DOHH2 (cell line): ENCODE measurements around the gene STRIP1.

Experiments used
- H3F3A ChIP-seq: fragments of 200-600 bp; sonication (generic), shearing (Covaris generic); 2 replicates; pipeline ENCODE4 v1.6.0; 2016; ENCODE audit warnings: antibody characterized with exemption, mild to moderate bottlenecking; ENCODE audit not compliant: control insufficient read depth, insufficient read depth
- H3K27ac ChIP-seq: fragments of 200-600 bp; sonication (generic); 2 replicates; pipeline ENCODE4 v1.5.1; 2014; ENCODE audit warnings: low read depth, mild to moderate bottlenecking, low read length, moderate library complexity
- H3K27me3 ChIP-seq: fragments of 200-600 bp; sonication (generic); 2 replicates; pipeline ENCODE4 v1.6.1; 2014; ENCODE audit warnings: mild to moderate bottlenecking, low read length, mixed read lengths; ENCODE audit not compliant: control insufficient read depth
- H3K36me3 ChIP-seq: fragments of 200-600 bp; sonication (generic); 2 replicates; pipeline ENCODE4 v1.6.1; 2014; ENCODE audit warnings: mild to moderate bottlenecking, low read length, moderate library complexity, mixed read lengths; ENCODE audit not compliant: control insufficient read depth
- H3K4me1 ChIP-seq: fragments of 200-600 bp; sonication (generic); 2 replicates; pipeline ENCODE4 v1.6.1; 2014; ENCODE audit warnings: mild to moderate bottlenecking, low read length, mixed read lengths; ENCODE audit not compliant: control insufficient read depth
- H3K4me2 ChIP-seq: fragments of 200-600 bp; sonication (generic); 2 replicates; pipeline ENCODE4 v1.6.0; 2014; ENCODE audit warnings: mild to moderate bottlenecking, low read length, moderate library complexity
- H3K4me3 ChIP-seq: fragments of 200-600 bp; sonication (generic); 2 replicates; pipeline ENCODE4 v1.5.1; 2014; ENCODE audit warnings: mild to moderate bottlenecking, low read length, mixed read lengths
- H3K79me2 ChIP-seq: fragments of 200-600 bp; sonication (generic); 2 replicates; pipeline ENCODE4 v1.6.1; 2014; ENCODE audit warnings: mild to moderate bottlenecking, low read length, mixed read lengths; ENCODE audit not compliant: control insufficient read depth
- H3K9me2 ChIP-seq: fragments of 200-600 bp; sonication (generic); replicated peaks from 2 replicates; pipeline ENCODE4 v1.6.1; 2014; ENCODE audit warnings: mild to moderate bottlenecking, low read length, mixed read lengths; ENCODE audit not compliant: control insufficient read depth
- H3K9me3 ChIP-seq: fragments of 200-600 bp; sonication (generic); 2 replicates; pipeline ENCODE4 v1.6.1; 2014; ENCODE audit warnings: antibody characterized with exemption, low read length, mixed read lengths; ENCODE audit not compliant: control insufficient read depth, insufficient read depth
- H4K20me1 ChIP-seq: fragments of 200-600 bp; sonication (generic); 2 replicates; pipeline ENCODE4 v1.6.0; 2014; ENCODE audit warnings: low read depth, mild to moderate bottlenecking, antibody characterized with exemption, low read length, moderate library complexity; ENCODE audit not compliant: control insufficient read depth, insufficient read depth
- CTCF ChIP-seq: fragments of 200-600 bp; sonication (generic); IDR thresholded peaks from one replicate; pipeline ENCODE4 v1.5.1; 2014; ENCODE audit warnings: antibody characterized with exemption, mild to moderate bottlenecking, low read depth, low read length; ENCODE audit not compliant: poor library complexity, severe bottlenecking
- EZH2phosphoT487 ChIP-seq: fragments of 200-600 bp; sonication (generic); IDR thresholded peaks from 2 replicates; pipeline ENCODE4 v1.6.1; 2017; ENCODE audit warnings: borderline replicate concordance, mild to moderate bottlenecking, antibody characterized with exemption, low read length, moderate library complexity, mixed read lengths

The STRIP1 gene

GRCh38 chr1:110004583-110004982 lies 29.8 kb upstream of the STRIP1 start:
- Histone ChIP-seq H3F3A (no peaks in the 10 kb centered on the region), H3K79me2 (peaks cover 18% of the 10 kb centered on the region), H3K36me3 (peaks cover 8% of the 10 kb centered on the region), H3K4me1 (peaks cover 24% of the 10 kb centered on the region), H3K4me2 (no peak overlapping the region), H3K9me2 (no peaks in the 10 kb centered on the region), H3K9me3 (no peaks in the 10 kb centered on the region), H3K27ac (no peak overlapping the region), H3K4me3 (no peak overlapping the region), H4K20me1 (peaks cover 4% of the 10 kb centered on the region; the same call in 1 of the 2 replicates), H3K27me3 (no peaks in the 10 kb centered on the region)
- TF ChIP-seq EZH2phosphoT487 (no peak), CTCF (no peak)

GRCh38 chr1:110005971-110006370 lies 28.5 kb upstream of the STRIP1 start:
- Histone ChIP-seq H3K36me3 (peaks cover 22% of the 10 kb centered on the region), H3K9me3 (no peaks in the 10 kb centered on the region), H3K79me2 (peaks cover 18% of the 10 kb centered on the region), H3K4me3 (no peak overlapping the region), H3K4me2 (no peak overlapping the region), H3F3A (no peaks in the 10 kb centered on the region; the same call in 1 of the 2 replicates), H3K27me3 (no peaks in the 10 kb centered on the region), H4K20me1 (peaks cover 4% of the 10 kb centered on the region; the same call in 1 of the 2 replicates), H3K9me2 (no peaks in the 10 kb centered on the region), H3K4me1 (peaks cover 24% of the 10 kb centered on the region), H3K27ac (no peak overlapping the region)
- TF ChIP-seq CTCF = no peak
- TF ChIP-seq EZH2phosphoT487 = no peak

DNA sequence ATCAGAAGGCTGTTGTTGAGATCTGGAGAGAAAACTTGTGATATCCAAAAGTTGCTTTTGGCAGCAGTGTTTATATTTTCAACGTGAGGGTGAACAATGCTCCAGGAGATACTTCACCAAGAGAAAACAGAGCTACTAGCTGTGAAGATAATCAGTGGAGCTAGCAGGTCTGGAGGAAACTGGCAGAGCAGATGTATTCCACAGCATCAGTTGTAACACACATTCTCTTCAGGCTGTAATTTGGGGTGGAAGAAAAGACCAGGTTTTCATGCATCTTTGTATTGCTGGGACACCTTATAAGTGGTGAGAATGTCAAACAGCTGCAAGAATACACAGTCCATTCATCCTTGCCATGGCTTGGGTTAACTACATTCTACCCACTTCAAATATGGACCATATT lies 27.9 kb upstream of the STRIP1 start:
- H3F3A ChIP-seq = no peaks in the 10 kb centered on the region; the same call in 1 of the 2 replicates
- H3K36me3 ChIP-seq = peaks cover 27% of the 10 kb centered on the region
- H4K20me1 ChIP-seq = peaks cover 4% of the 10 kb centered on the region; the same call in 1 of the 2 replicates
- H3K4me2 ChIP-seq = no peak overlapping the region
- no peaks in the 10 kb centered on the region for H3K9me2 ChIP-seq
- H3K27ac ChIP-seq = no peak overlapping the region
- H3K79me2 ChIP-seq = peaks cover 18% of the 10 kb centered on the region
- no peaks in the 10 kb centered on the region for H3K9me3 ChIP-seq
- no peak overlapping the region for H3K4me3 ChIP-seq
- H3K27me3 ChIP-seq = no peaks in the 10 kb centered on the region
- peaks cover 24% of the 10 kb centered on the region for H3K4me1 ChIP-seq
- TF ChIP-seq CTCF = no peak
- TF ChIP-seq EZH2phosphoT487 = no peak
